Measurements from ENCODE around the gene LAT.

Gene LAT

GRCh38 chr16:29011112-29011511 lies 26.3 kb downstream of the LAT start:
- no peak for DNase-seq

GRCh38 chr16:29011851-29012250 lies 27.0 kb downstream of the LAT start:
- DNase-seq: no peak

- no peak for DNase-seq
Measured at GRCh38 chr16:29012913-29013553, 28.2 kb downstream of the LAT start.

GRCh38 chr16:29014561-29015069 lies 29.8 kb downstream of the LAT start:
- DNase-seq: no peak

GRCh38 chr16:29022196-29022595 lies 37.3 kb downstream of the LAT start:
- no peak for DNase-seq

- no peak for DNase-seq
Measured at GRCh38 chr16:29023279-29024277, 38.7 kb downstream of the LAT start.

- no peak for DNase-seq
Measured at GRCh38 chr16:29024278-29024677, 39.4 kb downstream of the LAT start.

- DNase-seq: no peak
Measured at GRCh38 chr16:29025218-29025617, 40.4 kb downstream of the LAT start.

- DNase-seq: no peak
Measured at GRCh38 chr16:29025735-29026134, 40.9 kb downstream of the LAT start.

- no peak for DNase-seq
Measured at GRCh38 chr16:29028457-29029167, 43.8 kb downstream of the LAT start.

- no peak for DNase-seq
Measured at GRCh38 chr16:29029168-29029994, 44.5 kb downstream of the LAT start.

GRCh38 chr16:29030086-29030840 lies 45.4 kb downstream of the LAT start:
- DNase-seq: no peak

Measured in NCI-H2107 (cell line).